H1 (cell line): ENCODE data around the gene TOMM7. TPM values are rescaled to one million over a fixed set of nuclear protein-coding genes. Genes with fewer than 3 reads are reported as not detected.

Source experiments
- CTCF ChIA-PET: fragments of 300-600 bp; sonication (Branson Sonifier 250); formaldehyde crosslinking; loops from one replicate; lab custom pipeline; 2021; ENCODE audit not compliant: partially characterized antibody; lab: Charles Lee
- POLR2A ChIA-PET: fragments of 300-600 bp; sonication (Branson Sonifier 250); formaldehyde crosslinking; loops from one replicate; lab custom pipeline; 2021; ENCODE audit warnings: inconsistent platforms; ENCODE audit not compliant: partially characterized antibody; lab: Charles Lee
- DNase-seq, 2 experiments: peaks; one replicate each; pipeline versions ENCODE4 v3.0.0 to v3.0.0-alpha.2; 2010 to 2022; ENCODE audit warnings: low spot score in 2 of 2, low read depth in 1 of 2, mixed read lengths in 1 of 2
- FAIRE-seq: peaks from 2 replicates; lab custom pipeline; 2011; peaks lifted over from hg19 to GRCh38; lab: Jason Lieb, UNC
- H2AFZ ChIP-seq: 2 replicates; pipeline ENCODE4 v1.8.1; 2012; ENCODE audit warnings: low read length, inconsistent platforms
- H2AK5ac ChIP-seq: 2 replicates; pipeline ENCODE4 v1.6.1; 2013; ENCODE audit warnings: low read depth, low read length
- H2BK120ac ChIP-seq: replicated peaks from 2 replicates; pipeline ENCODE3; 2013; ENCODE audit warnings: low read depth, low read length, inconsistent platforms
- H2BK12ac ChIP-seq: 2 replicates; pipeline ENCODE4 v1.6.1; 2013; ENCODE audit warnings: low read depth, low read length
- H2BK15ac ChIP-seq: 2 replicates; pipeline ENCODE4 v1.6.1; 2013; ENCODE audit warnings: low read length
- H2BK20ac ChIP-seq: 2 replicates; pipeline ENCODE4 v1.6.1; 2013; ENCODE audit warnings: low read length
- H2BK5ac ChIP-seq: 2 replicates; pipeline ENCODE4 v1.6.1; 2013; ENCODE audit warnings: low read depth, low read length
- H3K14ac ChIP-seq: 2 replicates; pipeline ENCODE4 v1.6.1; 2013; ENCODE audit warnings: inconsistent platforms; ENCODE audit not compliant: insufficient read length
- H3K18ac ChIP-seq: 2 replicates; pipeline ENCODE4 v1.6.1; 2013; ENCODE audit warnings: low read length; ENCODE audit errors: extremely low read depth
- H3K23ac ChIP-seq: 2 replicates; pipeline ENCODE4 v1.6.1; 2013; ENCODE audit warnings: inconsistent platforms; ENCODE audit not compliant: insufficient read length
- H3K23me2 ChIP-seq: 2 replicates; pipeline ENCODE4 v1.6.1; 2013; ENCODE audit warnings: low read depth, low read length
- H3K27ac ChIP-seq: 2 replicates; pipeline ENCODE4 v1.6.1; 2011; ENCODE audit warnings: low read depth, low read length, inconsistent platforms
- H3K27me3 ChIP-seq, 4 experiments: replicated peaks in 1 of 4; 1 replicate in 1 of 4; 2 replicates in 3 of 4; pipeline versions ENCODE4 v1.6.1 to v1.8.1; 2011 to 2013; ENCODE audit warnings: low read length in 3 of 4, mild to moderate bottlenecking in 3 of 4, inconsistent platforms in 2 of 4, mixed read lengths in 2 of 4, moderate library complexity in 1 of 4; ENCODE audit not compliant: control insufficient read depth in 3 of 4, insufficient read depth in 3 of 4; ENCODE audit errors: extremely low read depth in 1 of 4
- H3K36me3 ChIP-seq, 4 experiments: 2 replicates each; pipeline versions ENCODE4 v1.6.1 to v1.8.1; 2011 to 2013; ENCODE audit warnings: mild to moderate bottlenecking in 4 of 4, low read length in 3 of 4, moderate library complexity in 2 of 4, control low read depth in 1 of 4, inconsistent platforms in 1 of 4; ENCODE audit not compliant: insufficient read depth in 4 of 4, control insufficient read depth in 2 of 4
- H3K4ac ChIP-seq: replicated peaks from 2 replicates; pipeline ENCODE3; 2013; ENCODE audit warnings: low read length, low read depth, mixed read lengths, inconsistent platforms; ENCODE audit not compliant: insufficient read length
- H3K4me1 ChIP-seq, 4 experiments: replicated peaks in 1 of 4; 1 replicate in 1 of 4; 2 replicates in 3 of 4; pipeline versions ENCODE4 v1.6.1 to v1.8.1; 2011 to 2013; ENCODE audit warnings: low read length in 3 of 4, inconsistent platforms in 2 of 4, mixed read lengths in 1 of 4; ENCODE audit not compliant: insufficient read depth in 4 of 4, control insufficient read depth in 3 of 4
- H3K4me2 ChIP-seq, 2 experiments: 2 replicates each; pipeline versions ENCODE4 v1.6.1 to v1.8.1; 2011 to 2013; ENCODE audit warnings: low read depth in 2 of 2, low read length in 2 of 2, control low read depth in 1 of 2, inconsistent platforms in 1 of 2, mild to moderate bottlenecking in 1 of 2; ENCODE audit not compliant: insufficient read depth in 1 of 2
- H3K4me3 ChIP-seq, 4 experiments: fragments of 200-600, 300-600 bp in 1 of 4; sonication (generic), shearing (Covaris generic), sonication (Bioruptor Twin) in 1 of 4; 2 replicates each; pipeline versions ENCODE4 v1.5.1 to v1.8.1; 2011 to 2016; ENCODE audit warnings: low read length in 4 of 4, low read depth in 3 of 4, control low read depth in 2 of 4, inconsistent platforms in 2 of 4, mild to moderate bottlenecking in 2 of 4, mixed read lengths in 1 of 4, moderate library complexity in 1 of 4; ENCODE audit not compliant: insufficient read depth in 2 of 4; ENCODE audit errors: extremely low read depth in 1 of 4
- H3K56ac ChIP-seq: replicated peaks from 2 replicates; pipeline ENCODE3; 2013; ENCODE audit warnings: low read depth, mild to moderate bottlenecking, mixed read lengths, low read length, inconsistent platforms; ENCODE audit not compliant: insufficient read length
- H3K79me1 ChIP-seq: 2 replicates; pipeline ENCODE4 v1.6.1; 2013; ENCODE audit warnings: low read depth, low read length, control low read depth
- H3K79me2 ChIP-seq, 2 experiments: 2 replicates each; pipeline versions ENCODE4 v1.6.1 to v1.8.1; 2012 to 2013; ENCODE audit warnings: low read length in 2 of 2, mild to moderate bottlenecking in 2 of 2, inconsistent platforms in 1 of 2; ENCODE audit not compliant: insufficient read depth in 2 of 2, control insufficient read depth in 1 of 2
- H3K9ac ChIP-seq, 4 experiments: replicated peaks in 1 of 4; 1 replicate in 1 of 4; 2 replicates in 3 of 4; pipeline versions ENCODE4 v1.6.1 to v1.8.1; 2011 to 2013; ENCODE audit warnings: low read depth in 3 of 4, low read length in 3 of 4, control low read depth in 2 of 4, mild to moderate bottlenecking in 2 of 4, moderate library complexity in 2 of 4, inconsistent platforms in 1 of 4; ENCODE audit errors: extremely low read depth in 1 of 4
- H3K9me3 ChIP-seq, 2 experiments: 2 replicates each; pipeline versions ENCODE4 v1.6.1 to v1.8.1; 2012 to 2013; ENCODE audit warnings: mild to moderate bottlenecking in 2 of 2, moderate library complexity in 2 of 2, control low read depth in 1 of 2, inconsistent platforms in 1 of 2, low read depth in 1 of 2, low read length in 1 of 2, mixed read lengths in 1 of 2; ENCODE audit not compliant: insufficient read depth in 2 of 2
- H4K20me1 ChIP-seq, 2 experiments: replicated peaks in 1 of 2; 2 replicates each; pipeline versions ENCODE3 to v1.8.1; 2011 to 2013; ENCODE audit warnings: inconsistent platforms in 2 of 2, low read length in 2 of 2, mild to moderate bottlenecking in 1 of 2; ENCODE audit not compliant: insufficient read depth in 2 of 2, control insufficient read depth in 1 of 2
- H4K5ac ChIP-seq: 2 replicates; pipeline ENCODE4 v1.6.1; 2013; ENCODE audit warnings: low read length, low read depth, mixed read lengths, inconsistent platforms; ENCODE audit not compliant: insufficient read length
- H4K8ac ChIP-seq: 2 replicates; pipeline ENCODE4 v1.8.0; 2013; ENCODE audit warnings: mild to moderate bottlenecking, moderate library complexity, low read length, inconsistent platforms; ENCODE audit not compliant: insufficient read depth; ENCODE audit errors: extremely low read depth
- H4K91ac ChIP-seq: replicated peaks from 2 replicates; pipeline ENCODE3; 2013; ENCODE audit warnings: low read length, mixed read lengths, inconsistent platforms; ENCODE audit not compliant: insufficient read length
- RFX5 ChIP-seq: IDR thresholded peaks from 2 replicates; pipeline ENCODE4 v1.6.1; 2011; ENCODE audit warnings: low read depth, low read length, improper control_type of control experiment, borderline replicate concordance
- SUZ12 ChIP-seq: fragments of 200-600 bp; sonication (generic); IDR thresholded peaks from 2 replicates; pipeline ENCODE4 v1.6.1; 2012; ENCODE audit warnings: mild to moderate bottlenecking, inconsistent platforms, low read length, moderate library complexity, mixed read lengths
- polyA plus RNA-seq, 7 experiments: library from polyadenylated mRNA; depleted of rRNA in 3 of 7; stranded (reverse) in 5 of 7; unstranded in 2 of 7; fragments of >200 nt in 5 of 7; fragments of 200-250 nt in 2 of 7; gene quantifications; 1 replicate in 5 of 7; 2 replicates in 1 of 7; 4 replicates in 1 of 7; pipeline versions ENCODE4 v1.2.1 to v1.2.3, GENCODE V29; 2011 to 2013; ENCODE audit warnings: missing spikeins in 2 of 7, mixed read lengths in 2 of 7
- total RNA-seq: library from RNA; stranded (reverse); fragmentation: NEBNext Ultra II Directional; extraction: Animal tissue kit (Norgen Biotek cat#: 25700); gene quantifications from 2 replicates; pipeline ENCODE4 v1.2.1, GENCODE V29; 2021

TOMM7 gene
- total and polyA plus RNA-seq, 2 of the 8 experiments (the other 6 are each of a cell fraction or from before 2014, with no cell fraction given), result 389 to 508 TPM

GRCh38 chr7:22871661-22872060, 49.0 kb upstream of the TOMM7 start:
- Histone ChIP-seq H3K9me3 (no peaks in the 10 kb centered on the region), H3K79me2 (no peaks in the 10 kb centered on the region)

More at GRCh38 chr7:22871661-22872060, 49.0 kb upstream of the TOMM7 start:
- Histone ChIP-seq H3K79me1 (no peaks in the 10 kb centered on the region), H2BK120ac (no peak overlapping the region), H3K4me1 (0 out of 7 replicates have a peak, but pooled peaks cover 0 to 2% (median 0%) of the 10 kb centered on the region in 4 experiments), H2AK5ac (no peak overlapping the region), H4K5ac (no peak overlapping the region), H2BK12ac (no peak overlapping the region), H2AFZ (no peak overlapping the region), H4K20me1 (no peaks in the 10 kb centered on the region), H2BK20ac (no peak overlapping the region), H2BK5ac (no peak overlapping the region)
- CTCF ChIA-PET, result no interaction called here
- TF ChIP-seq SUZ12 (no peak), RFX5 (no peak)
- TF ChIP-seq, all 59 proteins: peak for 0
- Histone ChIP-seq H3K14ac (no peak overlapping the region), H3K27me3 (no peaks in the 10 kb centered on the region), H3K4me2 (no peak overlapping the region), H2BK15ac (no peak overlapping the region), H3K56ac (no peak overlapping the region), H3K4me3 (no peak overlapping the region), H3K23me2 (no peaks in the 10 kb centered on the region), H4K8ac (no peak overlapping the region), H3K4ac (no peak overlapping the region), H3K27ac (no peak overlapping the region), H3K23ac (no peak overlapping the region), H3K18ac (no peak overlapping the region), H3K9ac (no peak overlapping the region), H3K36me3 (no peaks in the 10 kb centered on the region), H4K91ac (no peak overlapping the region)
- DNase-seq (no peak), FAIRE-seq (no peak)
- POLR2A ChIA-PET, result interaction anchor here (1.4 to 11.9 kb wide), 2 partner anchors 7 to 11 kb away, joined by 5 to 125 read pairs; no protein-coding TSS in a partner anchor
